ENCODE data around the gene CDCA4.

CDCA4 gene

GRCh38 chr14:105013150-105013785, 7.6 kb downstream of the CDCA4 start:
- no peak for DNase-seq (ENCODE audit: low read depth)

DNA sequence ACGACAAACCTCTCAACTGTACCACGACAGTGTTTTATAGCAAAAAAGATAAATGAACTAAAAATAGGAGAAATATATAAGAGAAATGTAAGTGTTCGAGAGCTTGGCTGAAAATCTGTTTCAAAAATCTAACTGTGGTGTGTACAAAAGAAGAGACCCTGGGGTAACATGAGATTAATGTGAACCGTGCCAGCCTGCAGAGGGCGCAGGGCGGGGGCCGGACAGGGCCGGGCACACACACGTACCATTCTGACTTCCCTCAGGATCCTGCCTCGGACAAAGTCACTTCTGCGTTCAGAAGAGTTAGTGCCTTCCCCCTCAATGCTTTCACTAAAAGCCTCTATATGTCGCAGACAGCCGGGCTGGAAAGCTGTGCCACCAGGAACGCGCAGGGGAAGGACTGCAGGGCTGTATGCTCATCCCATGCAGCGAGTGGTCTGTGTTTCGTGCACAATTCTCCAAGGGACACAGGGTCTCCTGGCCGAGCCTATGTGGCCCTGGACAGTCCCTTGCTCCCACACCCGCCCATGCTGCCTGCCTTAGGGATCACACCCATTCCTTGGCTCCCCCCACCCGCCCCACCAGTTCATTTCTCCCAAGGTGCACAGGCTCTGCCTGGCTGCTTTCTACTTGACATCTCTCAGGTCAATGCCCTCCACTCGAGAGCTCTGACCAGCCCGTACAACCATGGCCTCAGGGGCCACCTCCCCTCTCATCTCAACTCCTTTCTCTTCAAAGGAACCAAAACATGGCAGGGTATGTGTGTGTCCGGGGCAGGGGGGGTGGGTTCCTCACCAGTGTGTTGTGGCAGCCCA, 8.5 kb downstream of the CDCA4 start:
- no peak for DNase-seq (ENCODE audit: low read depth)

DNA sequence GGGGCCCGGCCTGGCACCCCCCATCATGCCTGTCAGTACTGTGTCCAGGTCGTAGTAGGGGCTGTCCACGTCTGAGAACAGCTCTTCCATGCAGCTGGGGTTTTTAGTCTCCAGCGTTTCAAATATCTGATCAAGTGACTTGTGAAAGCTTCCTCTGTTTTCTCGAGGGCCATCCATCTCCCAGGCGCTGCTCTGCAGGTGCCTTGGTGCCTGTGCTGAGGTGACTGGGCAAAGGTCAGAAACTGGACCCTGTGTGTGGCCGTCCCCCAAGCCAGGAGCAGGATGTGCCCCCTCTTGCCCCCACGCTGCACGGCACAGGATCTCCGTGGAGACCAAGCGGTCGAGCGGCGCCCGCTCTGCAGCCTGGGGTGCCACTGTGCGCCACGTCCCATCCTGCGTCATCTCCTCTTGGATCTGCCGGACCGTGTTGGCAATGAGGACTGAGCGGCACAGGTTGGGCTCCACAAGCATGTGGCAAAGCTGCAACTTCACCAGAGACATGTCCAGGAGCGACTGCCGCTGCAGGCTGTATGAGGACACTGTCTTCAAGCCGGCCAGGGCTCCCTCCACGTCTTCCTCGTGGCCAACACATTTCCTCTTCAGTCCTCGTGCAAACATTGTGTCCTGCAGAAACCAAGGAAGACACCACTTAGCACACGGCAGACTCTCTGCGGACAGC, 9.4 kb downstream of the CDCA4 start:
- DNase-seq (ENCODE audit: low read depth): no peak

DNA sequence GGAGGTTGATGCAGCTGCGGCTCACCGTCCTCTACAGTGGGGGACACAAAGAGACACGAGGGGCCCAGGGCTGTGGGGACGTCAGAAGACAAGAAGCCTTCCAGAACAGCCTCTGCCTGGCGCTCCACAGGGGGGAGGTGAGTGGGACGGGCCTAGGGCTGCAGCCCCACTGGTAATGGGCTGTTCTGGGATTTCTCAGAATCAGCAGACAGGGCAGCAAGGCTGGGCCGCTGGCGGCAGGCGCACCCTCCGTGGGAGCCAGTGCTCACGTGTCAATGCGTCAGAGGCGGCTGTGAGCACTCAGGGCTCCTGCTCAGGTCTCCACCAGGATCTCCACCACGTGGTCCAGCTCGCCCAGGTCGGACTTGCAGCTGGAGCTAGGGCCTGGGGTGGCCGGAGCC, 10.0 kb downstream of the CDCA4 start:
- DNase-seq (ENCODE audit: low read depth): no peak

GRCh38 chr14:105010106-105010505, 10.8 kb downstream of the CDCA4 start:
- DNase-seq (ENCODE audit: low read depth): no peak

GRCh38 chr14:105007593-105008264, 13.2 kb downstream of the CDCA4 start:
- no peak for DNase-seq (ENCODE audit: low read depth)

- DNase-seq (ENCODE audit: low read depth): no peak
Measured at GRCh38 chr14:105006831-105007592, 13.9 kb downstream of the CDCA4 start.

DNA sequence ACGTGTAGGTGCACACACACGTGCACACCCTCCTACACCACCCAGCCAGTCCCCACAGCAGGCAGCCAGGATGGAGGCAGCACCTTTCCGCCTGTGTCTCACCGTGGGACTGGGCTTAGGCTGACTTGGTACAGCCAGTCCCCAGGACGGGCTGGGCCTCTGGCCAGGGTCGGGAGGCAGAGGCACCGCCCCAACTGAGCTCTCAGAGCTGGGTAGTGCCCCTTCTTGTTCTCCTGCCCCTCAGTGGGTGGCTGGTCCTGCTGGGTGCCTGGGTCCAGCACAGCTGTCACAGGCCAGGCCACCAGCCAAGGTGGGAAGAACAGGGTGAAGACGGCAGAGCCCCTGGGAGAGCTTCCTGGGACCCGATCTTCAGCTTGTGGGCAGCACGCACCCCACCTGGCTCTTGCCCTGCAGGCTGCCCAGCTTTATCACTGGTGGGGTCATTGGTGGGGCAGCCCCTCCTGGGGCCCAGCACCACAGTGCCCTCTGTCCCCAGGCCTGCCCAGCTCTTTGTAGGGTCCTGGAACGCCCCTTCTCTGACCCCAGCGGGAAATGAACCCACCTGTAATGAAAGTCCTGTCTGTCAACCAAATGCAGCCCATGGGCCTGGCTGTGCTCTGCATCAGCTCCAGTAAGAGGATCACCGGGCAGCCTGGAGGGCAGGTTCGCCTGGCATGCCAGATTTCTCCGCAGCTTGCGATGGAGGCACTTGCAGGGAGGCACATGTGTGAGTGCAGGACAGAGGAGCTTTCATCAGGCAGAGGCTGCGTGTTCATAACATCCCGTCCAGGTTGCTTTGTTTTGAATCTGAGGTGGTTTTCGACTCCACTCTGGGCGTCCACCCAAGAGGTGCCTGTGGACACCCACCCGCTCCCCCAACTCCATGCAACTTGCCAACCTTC, 14.7 kb downstream of the CDCA4 start:
- DNase-seq (ENCODE audit: low read depth): no peak

DNA sequence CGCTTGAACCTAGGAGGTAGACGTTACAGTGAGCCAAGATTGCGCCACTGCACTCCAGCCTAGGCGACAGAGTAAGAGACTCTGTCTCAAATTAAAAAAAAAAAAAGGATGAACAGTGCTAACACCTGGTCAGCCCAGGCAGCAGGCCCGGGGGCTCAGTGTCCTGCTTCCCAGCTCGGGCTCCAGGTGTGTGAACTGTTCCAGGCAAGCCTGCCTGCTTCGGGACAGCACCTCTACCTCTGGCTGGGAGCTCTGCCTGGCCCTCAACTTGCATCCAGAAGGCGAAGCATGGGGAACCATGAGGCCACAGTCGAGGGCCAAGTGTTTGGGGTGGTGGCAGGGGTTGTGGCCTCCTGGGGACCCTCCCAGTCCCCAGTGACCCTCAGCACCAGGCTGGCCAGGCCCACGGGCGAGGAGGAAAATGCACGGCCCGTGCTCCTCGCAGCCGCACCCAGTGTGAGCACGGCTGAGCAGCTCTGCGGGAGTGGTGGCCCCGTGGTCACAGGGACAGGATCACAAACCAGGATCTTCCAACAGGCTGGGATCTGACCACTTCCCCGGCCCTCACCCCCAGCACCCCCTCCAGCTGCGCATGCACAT, 15.5 kb downstream of the CDCA4 start:
- DNase-seq (ENCODE audit: low read depth): no peak

- no peak for DNase-seq (ENCODE audit: low read depth)
Measured at GRCh38 chr14:104999361-104999760, 21.5 kb downstream of the CDCA4 start.

- DNase-seq (ENCODE audit: low read depth): no peak
Measured at GRCh38 chr14:104998801-104999200, 22.1 kb downstream of the CDCA4 start.

GRCh38 chr14:104996483-104996882, 24.4 kb downstream of the CDCA4 start:
- DNase-seq (ENCODE audit: low read depth): no peak

DNA sequence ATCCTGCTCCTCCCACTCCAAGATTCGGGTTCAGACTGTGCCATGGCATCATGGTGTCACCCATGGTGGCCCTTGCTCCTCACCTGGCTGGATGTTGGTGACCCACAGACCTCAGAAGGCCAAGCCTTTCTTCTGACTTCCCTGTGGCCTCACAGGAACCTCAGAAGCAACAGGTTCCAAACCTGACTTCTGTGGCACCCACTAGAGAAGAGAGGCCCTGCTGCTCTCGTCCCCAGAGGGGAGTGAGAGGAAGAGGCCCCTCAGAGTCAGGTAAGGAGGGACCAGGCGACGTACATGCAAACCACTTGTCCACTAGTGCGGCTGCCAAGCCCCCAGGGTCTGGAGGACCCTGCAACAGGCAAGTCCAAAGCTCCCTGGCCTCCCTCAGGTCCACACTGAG, 24.9 kb downstream of the CDCA4 start:
- no peak for DNase-seq (ENCODE audit: low read depth)

- no peak for DNase-seq (ENCODE audit: low read depth)
Measured at GRCh38 chr14:104994978-104995377, 25.9 kb downstream of the CDCA4 start.

DNA sequence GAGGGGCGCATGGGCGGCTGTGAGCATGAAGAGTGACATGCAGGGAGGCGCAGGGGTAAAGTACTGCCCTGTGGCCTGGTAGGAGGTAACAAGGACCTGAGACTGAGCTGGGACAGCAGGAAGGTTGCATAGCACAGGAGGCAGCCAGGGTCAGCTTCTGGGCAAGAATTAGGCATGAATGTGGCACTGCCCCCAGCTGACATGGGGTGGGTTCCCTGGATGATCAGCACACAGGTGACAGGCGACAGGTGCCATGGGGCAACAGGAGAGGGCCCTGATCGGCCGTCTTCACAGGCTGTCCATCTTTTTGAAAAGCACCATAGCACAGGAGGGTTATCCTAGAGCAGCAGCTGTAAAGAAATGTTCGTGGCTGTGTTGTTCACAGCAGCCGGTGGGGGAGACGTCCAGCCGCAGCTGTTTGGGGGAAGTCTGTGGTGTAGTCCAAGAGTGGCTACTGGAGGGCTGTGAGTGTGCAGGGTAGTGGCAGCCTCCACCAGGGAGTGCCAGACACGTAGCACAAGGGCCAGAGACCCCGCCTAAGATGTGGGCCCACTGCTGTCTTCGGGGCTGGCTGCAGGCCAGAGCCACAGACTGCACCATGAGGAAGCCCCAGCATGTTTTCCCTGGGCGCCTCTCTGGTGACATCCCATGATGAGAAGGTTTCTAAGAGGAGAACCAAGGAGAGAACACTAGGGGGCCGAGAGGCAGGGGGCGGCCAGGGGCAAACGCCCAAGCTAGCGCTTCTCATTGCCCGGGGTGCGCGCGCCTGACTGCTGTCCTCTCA, 26.9 kb downstream of the CDCA4 start:
- DNase-seq (ENCODE audit: low read depth): no peak

DNA sequence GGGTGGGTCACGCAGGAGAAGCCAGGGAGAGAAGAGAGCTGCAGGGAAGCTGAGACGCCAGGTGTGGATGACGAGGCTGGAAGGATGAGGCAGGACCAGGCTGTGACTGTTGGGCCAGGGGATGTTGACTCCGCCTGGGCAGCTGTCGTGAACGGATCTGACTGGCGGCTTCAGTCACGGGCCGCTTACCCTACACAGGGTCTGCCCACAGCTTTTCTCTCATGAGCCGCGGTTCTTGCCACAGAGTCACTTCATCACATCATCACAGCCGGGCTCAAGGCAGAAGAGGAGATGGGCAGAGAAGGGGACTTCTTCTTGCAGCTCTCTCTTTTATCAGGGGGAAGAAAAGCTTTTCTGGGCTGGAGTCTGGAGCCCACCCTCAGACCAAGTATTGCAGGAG, 27.6 kb downstream of the CDCA4 start:
- no peak for DNase-seq (ENCODE audit: low read depth)

DNA sequence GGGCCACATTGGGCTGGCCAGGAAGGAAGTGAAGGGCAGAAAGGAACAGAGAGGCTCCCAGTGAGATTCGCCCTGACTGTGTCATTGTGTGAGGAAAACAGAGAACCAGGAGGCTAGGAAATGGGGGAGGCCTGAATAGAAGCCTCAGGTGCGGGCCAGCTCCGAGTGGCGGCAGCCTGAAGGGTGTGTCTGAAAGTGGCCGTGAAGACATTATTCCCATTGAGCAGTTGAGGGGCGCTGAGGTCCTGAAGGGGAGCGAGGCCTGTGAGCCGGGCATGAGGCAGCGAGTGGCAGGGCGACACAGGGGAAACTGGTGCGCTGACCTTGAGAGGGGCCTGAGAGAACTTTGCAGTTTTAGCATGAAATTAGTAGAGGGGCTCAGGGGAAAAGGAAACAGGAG, 28.4 kb downstream of the CDCA4 start:
- no peak for DNase-seq (ENCODE audit: low read depth)

DNA sequence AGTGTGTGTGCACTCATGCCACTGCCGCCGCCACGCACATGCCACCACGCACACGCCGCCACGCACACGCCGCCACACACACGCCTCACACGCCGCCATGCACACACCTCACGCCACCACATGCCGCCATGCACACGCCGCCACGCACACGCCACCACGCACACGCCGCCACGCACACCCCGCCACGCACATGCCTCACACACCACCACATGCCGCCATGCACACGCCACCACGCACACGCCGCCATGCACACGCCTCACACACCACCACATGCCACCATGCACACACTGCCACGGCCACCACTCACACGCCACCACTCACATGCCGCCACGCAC, 29.0 kb downstream of the CDCA4 start:
- no peak for DNase-seq (ENCODE audit: low read depth)

DNA sequence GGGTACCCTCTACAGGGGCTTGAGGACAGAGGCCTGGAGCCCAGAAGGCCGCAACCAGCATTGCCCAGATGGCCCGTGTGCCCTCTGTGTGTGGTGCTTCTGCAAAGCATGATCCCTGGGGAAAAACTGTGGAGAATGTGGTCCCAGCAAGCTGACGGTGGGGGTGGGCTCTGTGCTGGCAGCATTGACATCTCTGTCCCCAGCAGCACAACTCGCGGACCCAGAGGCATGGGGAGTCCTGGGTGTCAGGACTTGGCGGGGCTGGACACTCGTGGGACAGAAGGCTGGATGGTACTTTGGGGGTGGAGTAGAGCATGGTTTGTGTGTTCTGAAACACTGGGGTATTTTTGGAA, 31.0 kb downstream of the CDCA4 start:
- no peak for DNase-seq (ENCODE audit: low read depth)
